DOHH2 (cell line): Measurements from ENCODE around the gene KCNMA1.

ENCODE experiments used
- EZH2phosphoT487 ChIP-seq: fragments of 200-600 bp; sonication (generic); IDR thresholded peaks from 2 replicates; pipeline ENCODE4 v1.6.1; 2017; ENCODE audit warnings: borderline replicate concordance, mild to moderate bottlenecking, antibody characterized with exemption, low read length, moderate library complexity, mixed read lengths
- TF ChIP-seq, protein P1 (sequence below): fragments of 200-600 bp; sonication (generic); IDR thresholded peaks from one replicate; pipeline ENCODE4 v1.5.1; 2014; ENCODE audit warnings: antibody characterized with exemption, mild to moderate bottlenecking, low read depth, low read length; ENCODE audit not compliant: poor library complexity, severe bottlenecking

DNA sequence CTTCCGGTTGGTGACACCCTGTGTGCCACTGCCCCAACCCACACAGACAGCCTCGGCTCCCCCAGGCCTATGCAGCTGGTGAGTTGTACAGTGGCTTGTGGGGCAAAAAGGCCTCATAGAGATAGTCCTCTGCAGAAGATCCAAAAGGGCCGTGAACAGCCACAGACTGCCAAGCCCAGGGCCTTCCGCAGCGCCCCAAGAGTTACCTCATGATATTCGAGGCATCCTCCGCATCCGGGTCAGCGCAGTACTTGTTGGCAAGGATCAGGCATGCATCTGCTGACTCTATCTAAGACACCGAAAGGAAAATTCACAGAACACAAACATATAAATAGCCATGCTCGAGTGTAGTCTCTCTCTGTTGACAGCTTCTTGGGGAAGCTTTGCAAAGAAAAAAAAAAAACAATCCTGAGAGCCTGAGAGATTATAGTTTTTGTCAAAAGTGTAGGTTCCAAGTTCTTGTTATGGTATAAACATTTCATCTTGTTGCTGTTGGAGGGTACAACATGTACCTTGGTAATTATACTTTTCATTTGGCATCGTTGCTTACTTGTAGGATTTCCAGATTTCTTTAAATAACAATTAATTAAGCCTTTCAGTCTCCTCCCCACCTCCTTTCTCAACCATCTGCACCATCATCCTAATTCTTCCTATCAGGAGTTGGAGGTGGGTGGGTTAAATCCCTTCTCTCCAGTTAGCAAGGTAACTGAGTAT, 553.0 kb downstream of the KCNMA1 start:
- TF ChIP-seq, protein P1, sequence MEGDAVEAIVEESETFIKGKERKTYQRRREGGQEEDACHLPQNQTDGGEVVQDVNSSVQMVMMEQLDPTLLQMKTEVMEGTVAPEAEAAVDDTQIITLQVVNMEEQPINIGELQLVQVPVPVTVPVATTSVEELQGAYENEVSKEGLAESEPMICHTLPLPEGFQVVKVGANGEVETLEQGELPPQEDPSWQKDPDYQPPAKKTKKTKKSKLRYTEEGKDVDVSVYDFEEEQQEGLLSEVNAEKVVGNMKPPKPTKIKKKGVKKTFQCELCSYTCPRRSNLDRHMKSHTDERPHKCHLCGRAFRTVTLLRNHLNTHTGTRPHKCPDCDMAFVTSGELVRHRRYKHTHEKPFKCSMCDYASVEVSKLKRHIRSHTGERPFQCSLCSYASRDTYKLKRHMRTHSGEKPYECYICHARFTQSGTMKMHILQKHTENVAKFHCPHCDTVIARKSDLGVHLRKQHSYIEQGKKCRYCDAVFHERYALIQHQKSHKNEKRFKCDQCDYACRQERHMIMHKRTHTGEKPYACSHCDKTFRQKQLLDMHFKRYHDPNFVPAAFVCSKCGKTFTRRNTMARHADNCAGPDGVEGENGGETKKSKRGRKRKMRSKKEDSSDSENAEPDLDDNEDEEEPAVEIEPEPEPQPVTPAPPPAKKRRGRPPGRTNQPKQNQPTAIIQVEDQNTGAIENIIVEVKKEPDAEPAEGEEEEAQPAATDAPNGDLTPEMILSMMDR: no peak
- no peak for TF ChIP-seq EZH2phosphoT487
